Body of pancreas (tissue), 4 donors: ENCODE results near the gene RAD51B. TPM values are rescaled to one million over a fixed set of nuclear protein-coding genes. Genes with fewer than 3 reads are reported as not detected.

Source experiments
- ATAC-seq: fragments of 150-250 bp; one replicate; pipeline ENCODE4 v1.9.1; 2016
- DNase-seq, 4 donors: peaks; one replicate each; pipeline ENCODE4 v3.0.0-alpha.2; 2019
- H3K27ac ChIP-seq, 4 donors: fragments of 200-600 bp; sonication (generic); 1 replicate in 3 of 4; 2 replicates in 1 of 4; pipeline versions ENCODE4 v1.5.1 to v1.6.1; 2016 to 2019; ENCODE audit warnings: mild to moderate bottlenecking in 1 of 4, mixed read lengths in 1 of 4, moderate library complexity in 1 of 4
- H3K27me3 ChIP-seq, 2 donors: fragments of 200-600 bp; sonication (generic); one replicate each; pipeline ENCODE4 v1.6.0; 2016; ENCODE audit warnings: mild to moderate bottlenecking in 1 of 2
- H3K36me3 ChIP-seq, 2 donors: fragments of 200-600 bp; sonication (generic); replicated peaks in 1 of 2; 2 replicates each; pipeline ENCODE4 v1.5.1; 2016; ENCODE audit warnings: low read depth in 2 of 2; ENCODE audit not compliant: insufficient read depth in 1 of 2
- H3K4me1 ChIP-seq: fragments of 200-600 bp; sonication (generic); one replicate; pipeline ENCODE4 v1.6.0; 2016
- H3K4me3 ChIP-seq, 2 donors: fragments of 200-600 bp; sonication (generic); 1 replicate in 1 of 2; 2 replicates in 1 of 2; pipeline ENCODE4 v1.5.1; 2016 to 2019
- H3K9me3 ChIP-seq, 3 donors: fragments of 200-600 bp; sonication (generic); 1 replicate in 2 of 3; 2 replicates in 1 of 3; pipeline ENCODE4 v1.5.1; 2016
- CTCF ChIP-seq, 7 experiments: fragments of 450-650 bp in 4 of 7; fragments of 200-600 bp in 3 of 7; sonication (generic) in 3 of 7; IDR thresholded peaks; one replicate each; pipeline ENCODE4 v1.5.1; 2016 to 2019; ENCODE audit warnings: antibody characterized with exemption in 7 of 7
- POLR2A ChIP-seq, 3 donors: fragments of 450-650 bp; IDR thresholded peaks; one replicate each; pipeline ENCODE4 v1.6.1; 2016; ENCODE audit warnings: antibody characterized with exemption in 3 of 3, mild to moderate bottlenecking in 2 of 3
- WGBS, 2 donors: methylation state at CpG; one replicate each; pipeline ENCODE4 v1.1.5; 2017; 5-methylcytosine and 5-hydroxymethylcytosine counted together
- intact Hi-C: fragments of 100-400 bp; cut with DNase I; formaldehyde crosslinking; loops from one replicate; pipeline ENCODE4 v1.15.1; 2023
- total RNA-seq, 2 donors: library from RNA; depleted of rRNA; stranded (reverse); fragments of >200 nt; gene quantifications; one replicate each; pipeline ENCODE4 v1.1.0, GENCODE V29; 2016

The RAD51B gene
- total RNA-seq, 2 donors from 2014 or later: 12.2 to 29.6 TPM

- intact Hi-C loops: no loop called here
- Histone ChIP-seq H3K36me3 (no peaks in the 10 kb centered on the region), H3K27me3 (no peaks in the 10 kb centered on the region), H3K4me1 (peaks cover 31% of the 10 kb centered on the region), H3K27ac (no peak overlapping the region), H3K9me3 (no peaks in the 10 kb centered on the region), H3K4me3 (no peak overlapping the region)
- WGBS, 2 donors: 84% methylated on average over 11 of the region's 11 CpGs
- DNase-seq (no peak), ATAC-seq (no peak)
- TF ChIP-seq POLR2A (IDR thresholded peaks at IDR 0.05) (no peak), CTCF (IDR thresholded peaks at IDR 0.05) (no peak)
Observed at GRCh38 chr14:68687746-68688145, 868.2 kb downstream of the RAD51B start.

GRCh38 chr14:68688872-68689371 is 869.3 kb downstream of the RAD51B start:
- Histone ChIP-seq H3K9me3 (no peaks in the 10 kb centered on the region), H3K27me3 (no peaks in the 10 kb centered on the region), H3K4me3 (no peak overlapping the region), H3K27ac (no peak overlapping the region), H3K36me3 (no peaks in the 10 kb centered on the region), H3K4me1 (peaks cover 21% of the 10 kb centered on the region)
- 68 to 71% methylated on average over 9 of the region's 9 CpGs for WGBS, 2 donors
- intact Hi-C loops: no loop called here
- DNase-seq (no peak), ATAC-seq (no peak)
- no peak for TF ChIP-seq CTCF (IDR thresholded peaks at IDR 0.05)
- TF ChIP-seq POLR2A (IDR thresholded peaks at IDR 0.05): no peak

GRCh38 chr14:68689511-68689910 is 869.9 kb downstream of the RAD51B start:
- Histone ChIP-seq H3K4me3 (no peak overlapping the region), H3K9me3 (no peaks in the 10 kb centered on the region), H3K27me3 (no peaks in the 10 kb centered on the region), H3K4me1 (peaks cover 17% of the 10 kb centered on the region), H3K27ac (no peak overlapping the region), H3K36me3 (no peaks in the 10 kb centered on the region)
- WGBS, 2 donors: 75 to 84% methylated on average over 5 of the region's 5 CpGs
- intact Hi-C loops: no loop called here
- DNase-seq: no peak
- no peak for TF ChIP-seq POLR2A (IDR thresholded peaks at IDR 0.05)
- no peak for TF ChIP-seq CTCF (IDR thresholded peaks at IDR 0.05)
- no peak for ATAC-seq

GRCh38 chr14:68690089-68690958 is 870.7 kb downstream of the RAD51B start:
- no peaks in the 10 kb centered on the region for H3K36me3 ChIP-seq
- no peak overlapping the region for H3K27ac ChIP-seq
- intact Hi-C loops: no loop called here
- H3K9me3 ChIP-seq: no peaks in the 10 kb centered on the region
- peaks cover 9% of the 10 kb centered on the region for H3K4me1 ChIP-seq
- TF ChIP-seq CTCF (IDR thresholded peaks at IDR 0.05): no peak
- no peak for TF ChIP-seq POLR2A (IDR thresholded peaks at IDR 0.05)
- no peak overlapping the region for H3K4me3 ChIP-seq
- DNase-seq (no peak), ATAC-seq (no peak)
- H3K27me3 ChIP-seq: no peaks in the 10 kb centered on the region
- 92 to 93% methylated on average over 12 to 13 of the region's 13 CpGs for WGBS, 2 donors
